Central memory CD8-positive, alpha-beta T cell (primary cell): Measurements from ENCODE around the gene ADGRA1.

ENCODE experiments used
- ATAC-seq: fragments of 150-1000 bp; cut with Tn5 transposase; replicated peaks from 2 replicates; pipeline ENCODE4 v1.10.0; 2022; ENCODE audit warnings: mild to moderate bottlenecking, moderate FRiP score, moderate number of reproducible peaks; ENCODE audit not compliant: poor library complexity, severe bottlenecking; ENCODE audit errors: extremely low read depth
- DNase-seq, 2 donors: peaks; one replicate each; pipeline ENCODE4 v3.0.0; 2021; ENCODE audit warnings: low spot score in 2 of 2
- H3K27ac Mint-ChIP-seq: one replicate; pipeline ENCODE4 v1.8.0; 2022; ENCODE audit warnings: low read depth, mild to moderate bottlenecking, moderate library complexity, mixed read lengths
- H3K27me3 Mint-ChIP-seq: one replicate; pipeline ENCODE4 v1.8.0; 2022; ENCODE audit warnings: mixed read lengths
- H3K36me3 Mint-ChIP-seq: one replicate; pipeline ENCODE4 v1.8.0; 2022; ENCODE audit warnings: mild to moderate bottlenecking, moderate library complexity, mixed read lengths; ENCODE audit not compliant: insufficient read depth
- H3K4me1 Mint-ChIP-seq: one replicate; pipeline ENCODE4 v1.8.0; 2022; ENCODE audit warnings: mixed read lengths
- H3K4me3 Mint-ChIP-seq: one replicate; pipeline ENCODE4 v1.8.0; 2022; ENCODE audit warnings: mild to moderate bottlenecking, moderate library complexity, mixed read lengths
- H3K9me3 Mint-ChIP-seq: one replicate; pipeline ENCODE4 v1.8.0; 2022; ENCODE audit warnings: mixed read lengths

The ADGRA1 gene

GRCh38 chr10:133179651-133180050 is 91.9 kb downstream of the ADGRA1 start:
- no peak for DNase-seq
- H3K27me3 Mint-ChIP-seq: no peaks in the 10 kb centered on the region
- ATAC-seq: no peak
- H3K27ac Mint-ChIP-seq: no peak overlapping the region
- H3K36me3 Mint-ChIP-seq: no peaks in the 10 kb centered on the region
- no peak overlapping the region for H3K4me3 Mint-ChIP-seq
- peaks cover 7% of the 10 kb centered on the region for H3K4me1 Mint-ChIP-seq
- peaks cover 10% of the 10 kb centered on the region for H3K9me3 Mint-ChIP-seq

GRCh38 chr10:133180192-133180964 is 92.7 kb downstream of the ADGRA1 start:
- Mint-ChIP-seq H3K27me3 (no peaks in the 10 kb centered on the region), H3K4me3 (no peak overlapping the region), H3K27ac (no peak overlapping the region), H3K9me3 (peaks cover 10% of the 10 kb centered on the region), H3K4me1 (peaks cover 7% of the 10 kb centered on the region), H3K36me3 (no peaks in the 10 kb centered on the region)
- DNase-seq: no peak
- ATAC-seq: no peak

- Mint-ChIP-seq H3K27me3 (no peaks in the 10 kb centered on the region), H3K27ac (no peak overlapping the region), H3K4me1 (peaks cover 7% of the 10 kb centered on the region), H3K4me3 (no peak overlapping the region), H3K36me3 (no peaks in the 10 kb centered on the region), H3K9me3 (peaks cover 10% of the 10 kb centered on the region)
- DNase-seq (no peak), ATAC-seq (no peak)
These were observed 93.4 kb downstream of the ADGRA1 start for GRCh38 chr10:133180965-133181639.
